GDM1 (cell line): ENCODE results near the gene CD38.
"Not testable (repeated sequence)": the region's sequence is repeated elsewhere in the genome, so short reads cannot be mapped to it uniquely, and the experiment has no call there.

Source experiments
- DNase-seq: peaks from one replicate; lab custom pipeline; 2025; lab: John Stamatoyannopoulos, UW

The CD38 gene

GRCh38 chr4:15778289-15779241, at the start of gene CD38:
Gene CD38 (plus strand): TSS chr4:15778328. CDS start chr4:15778415, 87 bp downstream.
- peak; percentile 84 for DNase-seq

GRCh38 chr4:15729910-15730533, 48.1 kb upstream of the CD38 start:
- peak; percentile 25 for DNase-seq

- not testable (repeated sequence) for DNase-seq
Observed at GRCh38 chr4:15733061-15733460, 45.1 kb upstream of the CD38 start.

GRCh38 chr4:15735536-15735935, 42.6 kb upstream of the CD38 start:
- no peak for DNase-seq

GRCh38 chr4:15736514-15737050, 41.5 kb upstream of the CD38 start:
- no peak for DNase-seq

GRCh38 chr4:15737255-15737654, 40.9 kb upstream of the CD38 start:
- no peak for DNase-seq

- DNase-seq = no peak
Observed at GRCh38 chr4:15738877-15739276, 39.3 kb upstream of the CD38 start.

GRCh38 chr4:15740764-15741404, 37.2 kb upstream of the CD38 start:
- DNase-seq = no peak

- DNase-seq = no peak
Observed at GRCh38 chr4:15742083-15742582, 36.0 kb upstream of the CD38 start.

- DNase-seq = no peak
Observed at GRCh38 chr4:15742637-15743036, 35.5 kb upstream of the CD38 start.

GRCh38 chr4:15744016-15744545, 34.0 kb upstream of the CD38 start:
- DNase-seq = peak; percentile 20

GRCh38 chr4:15746110-15746509, 32.0 kb upstream of the CD38 start:
- DNase-seq = no peak

GRCh38 chr4:15749001-15749400, 29.1 kb upstream of the CD38 start:
- no peak for DNase-seq

GRCh38 chr4:15751153-15751552, 27.0 kb upstream of the CD38 start:
- DNase-seq = no peak

- no peak for DNase-seq
Observed at GRCh38 chr4:15753081-15753480, 25.0 kb upstream of the CD38 start.

- no peak for DNase-seq
Observed at GRCh38 chr4:15753786-15754185, 24.3 kb upstream of the CD38 start.

GRCh38 chr4:15754323-15754722, 23.8 kb upstream of the CD38 start:
- peak; percentile 72 for DNase-seq

- no peak for DNase-seq
Observed at GRCh38 chr4:15755321-15756155, 22.6 kb upstream of the CD38 start.

- peak; percentile 87 for DNase-seq
Observed at GRCh38 chr4:15756361-15756861, 21.7 kb upstream of the CD38 start.

GRCh38 chr4:15757054-15757453, 21.1 kb upstream of the CD38 start:
- DNase-seq = no peak

GRCh38 chr4:15758294-15758693, 19.8 kb upstream of the CD38 start:
- no peak for DNase-seq
